DND-41 (cell line): ENCODE measurements around the gene CYBB.

ENCODE experiments used
- ATAC-seq: fragments of 200-7000 bp; cut with Tn5 transposase; 3 replicates; pipeline ENCODE4 v1.9.1; 2021; ENCODE audit warnings: low read depth; ENCODE audit not compliant: insufficient read depth
- DNase-seq: peaks from one replicate; pipeline ENCODE4 v3.0.0-alpha.2; 2020
- H2AFZ ChIP-seq: 2 replicates; pipeline ENCODE4 v1.6.0; 2012; ENCODE audit warnings: low read depth, low read length
- H3K27ac ChIP-seq: 2 replicates; pipeline ENCODE4 v1.5.1; 2012; ENCODE audit warnings: low read length, inconsistent platforms
- H3K27me3 ChIP-seq: fragments of 200-600 bp; sonication (generic); 2 replicates; pipeline ENCODE4 v1.6.0; 2012; ENCODE audit warnings: low read length, mild to moderate bottlenecking, inconsistent platforms; ENCODE audit not compliant: insufficient read depth, poor library complexity
- H3K36me3 ChIP-seq: 2 replicates; pipeline ENCODE4 v1.5.1; 2012; ENCODE audit warnings: low read length, inconsistent platforms; ENCODE audit not compliant: insufficient read depth
- H3K4me1 ChIP-seq: 2 replicates; pipeline ENCODE4 v1.5.1; 2012; ENCODE audit warnings: mild to moderate bottlenecking, low read length; ENCODE audit not compliant: insufficient read depth
- H3K4me2 ChIP-seq: 2 replicates; pipeline ENCODE4 v1.6.0; 2012; ENCODE audit warnings: mild to moderate bottlenecking, moderate library complexity, low read length, inconsistent platforms; ENCODE audit not compliant: insufficient read depth
- H3K4me3 ChIP-seq, 2 experiments: fragments of 200-600 bp in 1 of 2; shearing (Covaris generic) in 1 of 2; 2 replicates each; pipeline ENCODE4 v1.5.1; 2012 to 2016; ENCODE audit warnings: inconsistent platforms in 2 of 2, low read length in 2 of 2, mild to moderate bottlenecking in 2 of 2, low read depth in 1 of 2, moderate library complexity in 1 of 2
- H3K79me2 ChIP-seq: 2 replicates; pipeline ENCODE4 v1.6.0; 2012; ENCODE audit warnings: low read length, inconsistent platforms; ENCODE audit not compliant: insufficient read depth
- H3K9ac ChIP-seq: 2 replicates; pipeline ENCODE4 v1.6.0; 2012; ENCODE audit warnings: low read depth, mild to moderate bottlenecking, inconsistent platforms, low read length, moderate library complexity
- H3K9me3 ChIP-seq: 2 replicates; pipeline ENCODE4 v1.5.1; 2012; ENCODE audit warnings: low read length, moderate library complexity, mild to moderate bottlenecking, inconsistent platforms; ENCODE audit not compliant: insufficient read depth, severe bottlenecking
- H4K20me1 ChIP-seq: 2 replicates; pipeline ENCODE4 v1.6.0; 2012; ENCODE audit warnings: low read length; ENCODE audit not compliant: insufficient read depth
- EZH2 ChIP-seq: IDR thresholded peaks from 3 replicates; pipeline ENCODE4 v1.6.1; 2012; ENCODE audit warnings: borderline replicate concordance, low read depth, mild to moderate bottlenecking, moderate library complexity, low read length, inconsistent platforms; ENCODE audit not compliant: severe bottlenecking
- TF ChIP-seq, protein P1 (sequence below): IDR thresholded peaks from 2 replicates; pipeline ENCODE4 v1.5.1; 2012; ENCODE audit warnings: borderline replicate concordance, low read length, moderate library complexity, mild to moderate bottlenecking; ENCODE audit not compliant: poor library complexity, severe bottlenecking; ENCODE audit errors: extremely low read depth

CYBB gene

DNA sequence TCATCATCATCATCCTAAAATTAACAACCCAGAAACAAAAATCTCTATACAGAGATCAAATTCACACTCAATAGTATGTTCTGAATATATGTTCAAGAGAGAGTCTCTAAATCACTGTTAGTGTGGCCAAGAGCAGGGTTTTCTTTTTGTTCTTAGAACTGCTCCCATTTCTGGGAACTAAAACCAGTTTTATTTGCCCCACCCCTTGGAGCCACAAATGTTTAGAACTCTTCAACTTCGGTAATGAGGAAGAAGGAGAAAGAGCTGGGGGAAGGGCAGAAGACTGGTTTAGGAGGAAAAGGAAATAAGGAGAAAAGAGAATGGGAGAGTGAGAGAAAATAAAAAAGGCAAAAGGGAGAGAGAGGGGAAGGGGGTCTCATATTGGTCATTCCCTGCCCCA is 32.3 kb downstream of the CYBB start:
- no peaks in the 10 kb centered on the region for H4K20me1 ChIP-seq
- DNase-seq (peak; percentile 59), ATAC-seq (peak; percentile 81)
- H3K4me3 ChIP-seq: no peak overlapping the region
- H3K36me3 ChIP-seq: no peaks in the 10 kb centered on the region
- peak overlapping the region; percentile 38; the same call in 1 of the 2 replicates for H2AFZ ChIP-seq
- TF ChIP-seq, protein P1, sequence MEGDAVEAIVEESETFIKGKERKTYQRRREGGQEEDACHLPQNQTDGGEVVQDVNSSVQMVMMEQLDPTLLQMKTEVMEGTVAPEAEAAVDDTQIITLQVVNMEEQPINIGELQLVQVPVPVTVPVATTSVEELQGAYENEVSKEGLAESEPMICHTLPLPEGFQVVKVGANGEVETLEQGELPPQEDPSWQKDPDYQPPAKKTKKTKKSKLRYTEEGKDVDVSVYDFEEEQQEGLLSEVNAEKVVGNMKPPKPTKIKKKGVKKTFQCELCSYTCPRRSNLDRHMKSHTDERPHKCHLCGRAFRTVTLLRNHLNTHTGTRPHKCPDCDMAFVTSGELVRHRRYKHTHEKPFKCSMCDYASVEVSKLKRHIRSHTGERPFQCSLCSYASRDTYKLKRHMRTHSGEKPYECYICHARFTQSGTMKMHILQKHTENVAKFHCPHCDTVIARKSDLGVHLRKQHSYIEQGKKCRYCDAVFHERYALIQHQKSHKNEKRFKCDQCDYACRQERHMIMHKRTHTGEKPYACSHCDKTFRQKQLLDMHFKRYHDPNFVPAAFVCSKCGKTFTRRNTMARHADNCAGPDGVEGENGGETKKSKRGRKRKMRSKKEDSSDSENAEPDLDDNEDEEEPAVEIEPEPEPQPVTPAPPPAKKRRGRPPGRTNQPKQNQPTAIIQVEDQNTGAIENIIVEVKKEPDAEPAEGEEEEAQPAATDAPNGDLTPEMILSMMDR: no peak
- no peak for TF ChIP-seq EZH2
- peak overlapping the region; percentile 37; the same call in 1 of the 2 replicates for H3K9ac ChIP-seq
- H3K27me3 ChIP-seq: no peaks in the 10 kb centered on the region
- peaks cover 63% of the 10 kb centered on the region for H3K4me1 ChIP-seq
- no peaks in the 10 kb centered on the region for H3K79me2 ChIP-seq
- H3K4me2 ChIP-seq: peak overlapping the region; percentile 29
- no peaks in the 10 kb centered on the region for H3K9me3 ChIP-seq
- H3K27ac ChIP-seq: peak overlapping the region; percentile 91

GRCh38 chrX:37813570-37813969 is 33.7 kb downstream of the CYBB start:
- no peak for DNase-seq
- no peak for TF ChIP-seq EZH2
- TF ChIP-seq, protein P1: no peak
- Histone ChIP-seq H2AFZ (no peak overlapping the region), H3K4me1 (peaks cover 77% of the 10 kb centered on the region), H3K79me2 (no peaks in the 10 kb centered on the region), H3K4me3 (no peak overlapping the region), H3K4me2 (no peak overlapping the region), H3K9ac (peak overlapping the region; percentile 37; the same call in 1 of the 2 replicates), H3K27ac (peak overlapping the region; percentile 91), H3K9me3 (no peaks in the 10 kb centered on the region), H3K27me3 (no peaks in the 10 kb centered on the region), H3K36me3 (no peaks in the 10 kb centered on the region), H4K20me1 (no peaks in the 10 kb centered on the region)
- ATAC-seq: no peak

DNA sequence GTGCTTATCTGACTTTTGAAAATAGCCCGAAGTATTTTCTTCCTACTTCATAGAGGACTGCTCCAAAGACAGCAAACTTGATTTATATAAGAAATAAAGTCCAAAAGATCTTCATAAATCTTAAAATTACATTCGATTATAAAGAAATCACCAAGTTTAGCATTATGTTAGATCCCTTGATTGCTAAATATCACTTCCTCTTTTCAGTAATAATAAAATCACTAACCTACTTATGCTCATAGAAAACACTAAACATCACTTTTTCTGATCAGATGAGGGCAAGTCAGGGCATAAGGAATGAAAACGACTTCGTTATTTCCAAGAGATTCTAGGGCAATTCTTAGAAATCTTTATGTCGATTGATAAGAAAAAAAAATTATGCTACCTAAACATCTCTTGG is 35.5 kb downstream of the CYBB start:
- Histone ChIP-seq H3K4me3 (no peak overlapping the region), H3K27me3 (no peaks in the 10 kb centered on the region), H3K9me3 (no peaks in the 10 kb centered on the region), H3K4me1 (peaks cover 83% of the 10 kb centered on the region), H3K79me2 (no peaks in the 10 kb centered on the region), H3K36me3 (no peaks in the 10 kb centered on the region), H2AFZ (no peak overlapping the region), H3K4me2 (no peak overlapping the region), H3K27ac (peak overlapping the region; percentile 47), H4K20me1 (no peaks in the 10 kb centered on the region), H3K9ac (no peak overlapping the region)
- DNase-seq (no peak), ATAC-seq (no peak)
- TF ChIP-seq, protein P1: no peak
- TF ChIP-seq EZH2: no peak

- DNase-seq (no peak), ATAC-seq (no peak)
- H3K27me3 ChIP-seq: no peaks in the 10 kb centered on the region
- H3K27ac ChIP-seq: peak overlapping the region; percentile 85
- no peak overlapping the region for H2AFZ ChIP-seq
- H3K9ac ChIP-seq: no peak overlapping the region
- H4K20me1 ChIP-seq: no peaks in the 10 kb centered on the region
- TF ChIP-seq, protein P1: no peak
- TF ChIP-seq EZH2: no peak
- H3K4me3 ChIP-seq: no peak overlapping the region
- H3K4me1 ChIP-seq: peaks cover 79% of the 10 kb centered on the region
- H3K9me3 ChIP-seq: no peaks in the 10 kb centered on the region
- no peaks in the 10 kb centered on the region for H3K36me3 ChIP-seq
- no peaks in the 10 kb centered on the region for H3K79me2 ChIP-seq
- no peak overlapping the region for H3K4me2 ChIP-seq
Observed at GRCh38 chrX:37816766-37817165, 36.9 kb downstream of the CYBB start.
